Endometrium (tissue), 2 donors: ENCODE results near the gene FBRSL1.

Source experiments
- FAIRE-seq: peaks from 2 replicates; lab custom pipeline; 2012; peaks lifted over from hg19 to GRCh38; lab: Jason Lieb, UNC
- donor health status: control.
- donor health status: control.

FBRSL1 gene

DNA sequence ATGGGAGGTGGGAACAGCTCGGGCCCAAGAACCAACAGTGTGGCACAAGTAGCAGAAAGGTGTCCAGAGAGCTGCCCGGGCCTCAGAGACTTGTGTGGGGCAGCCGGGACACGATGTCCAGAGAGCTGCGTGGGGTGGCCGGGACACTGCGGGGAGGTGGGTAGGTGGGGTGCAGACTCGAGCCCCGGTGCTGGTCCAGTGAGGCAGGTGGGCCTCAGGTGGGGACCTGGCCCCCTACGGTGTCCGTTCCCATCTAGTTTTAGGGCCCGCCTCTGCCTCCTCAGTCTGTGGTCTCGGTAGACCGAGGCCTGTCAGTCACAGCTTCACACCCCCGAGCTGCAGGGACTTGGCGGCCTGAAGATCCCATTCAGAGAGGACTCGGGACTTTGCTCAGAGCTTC, 6.3 kb upstream of the FBRSL1 start:
- FAIRE-seq = no peak

DNA sequence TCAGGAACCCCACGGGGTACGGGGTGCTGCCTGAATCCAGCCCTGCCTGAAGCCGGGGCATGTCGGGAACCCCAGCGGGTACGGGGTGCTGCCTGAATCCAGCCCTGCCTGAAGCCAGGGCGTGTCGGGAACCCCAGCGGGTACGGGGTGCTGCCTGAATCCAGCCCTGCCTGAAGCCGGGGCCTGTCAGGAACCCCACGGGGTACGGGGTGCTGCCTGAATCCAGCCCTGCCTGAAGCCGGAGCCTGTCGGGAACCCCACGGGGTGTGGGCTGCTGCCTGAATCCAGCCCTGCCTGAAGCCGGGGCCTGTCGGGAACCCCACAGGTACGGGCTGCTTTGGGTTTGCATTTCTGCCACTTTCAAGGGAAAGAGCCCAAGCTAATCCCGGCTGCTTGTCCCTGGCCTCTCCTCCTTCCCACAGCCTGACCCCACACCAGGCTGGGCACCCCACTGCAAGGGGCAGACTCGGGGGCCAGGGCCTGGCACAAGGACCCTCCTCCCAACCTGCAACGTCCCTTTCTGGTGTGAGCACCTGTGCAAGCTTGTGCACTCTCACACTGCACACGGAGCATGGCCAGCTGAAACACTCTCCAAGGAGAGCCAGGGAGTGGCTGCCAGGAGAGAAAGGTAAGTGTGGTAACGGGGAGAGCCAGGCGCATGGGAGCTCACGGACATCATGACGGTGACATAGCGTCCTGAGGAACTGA, 5.6 kb upstream of the FBRSL1 start:
- no peak for FAIRE-seq

DNA sequence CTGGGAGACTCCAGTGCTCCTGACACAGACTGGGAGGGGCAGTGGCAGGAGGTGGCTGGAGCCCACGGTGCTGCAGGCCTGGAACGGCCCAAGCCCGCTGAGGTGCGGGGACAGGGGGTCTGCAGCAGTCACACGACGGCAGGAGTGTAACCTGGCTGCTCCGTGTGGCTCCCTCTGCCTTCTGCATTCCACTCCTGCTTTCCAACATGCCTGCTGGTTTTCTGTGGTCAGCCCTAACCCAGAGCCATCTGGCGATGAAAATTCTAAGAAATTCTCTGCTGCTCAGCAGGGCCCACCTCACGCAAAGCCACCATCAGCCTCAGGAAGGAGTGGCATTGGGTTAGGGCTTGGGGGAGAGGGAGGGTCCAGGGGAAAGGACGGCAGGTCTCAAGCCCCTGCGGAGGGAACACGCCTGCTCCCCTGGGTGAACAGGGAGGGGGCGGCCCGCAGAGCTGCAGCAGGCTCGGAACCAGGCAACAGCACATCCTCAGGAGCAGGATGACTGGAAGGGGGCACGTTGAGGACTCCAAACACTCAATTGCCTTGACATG, 5.0 kb upstream of the FBRSL1 start:
- no peak for FAIRE-seq

DNA sequence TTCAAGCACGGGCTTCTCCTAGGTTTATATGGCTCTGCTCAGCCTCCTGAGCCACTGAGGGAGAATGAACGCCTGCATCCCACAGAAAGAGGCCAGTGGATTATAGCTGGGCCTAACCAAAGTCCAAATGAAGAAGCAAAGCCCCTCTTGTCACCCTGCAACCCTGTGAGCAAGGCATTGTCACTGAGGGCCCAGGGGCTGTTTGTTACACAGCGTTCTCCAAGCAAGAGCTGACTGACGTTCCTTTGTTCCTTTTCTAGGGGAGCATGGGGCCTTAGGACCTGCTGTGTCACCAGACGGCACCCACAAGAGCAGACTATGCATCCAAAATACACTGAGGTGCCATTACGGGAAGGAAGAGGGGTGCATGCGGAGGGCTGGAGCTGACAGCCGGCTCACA, 4.3 kb upstream of the FBRSL1 start:
- FAIRE-seq = no peak

DNA sequence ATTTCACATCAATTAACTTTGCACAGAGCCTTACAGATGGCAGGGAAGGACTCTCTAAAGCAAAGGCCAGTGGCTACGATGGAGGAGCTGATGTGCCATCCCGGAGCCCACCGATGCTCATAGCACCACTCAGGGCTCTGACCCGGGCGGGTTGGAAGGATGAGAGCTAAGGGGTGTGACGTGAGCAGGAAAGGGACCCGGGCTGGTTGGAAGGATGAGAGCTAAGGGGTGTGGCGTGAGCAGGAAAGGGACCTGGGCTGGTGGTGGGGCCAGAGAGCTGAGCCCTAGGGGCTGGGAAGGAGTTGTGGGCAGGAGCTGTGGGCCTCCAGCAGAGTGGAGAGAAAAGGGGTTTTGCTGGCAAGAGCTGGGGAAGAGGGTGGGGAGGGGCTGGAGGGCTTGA, 3.8 kb upstream of the FBRSL1 start:
- FAIRE-seq = no peak

DNA sequence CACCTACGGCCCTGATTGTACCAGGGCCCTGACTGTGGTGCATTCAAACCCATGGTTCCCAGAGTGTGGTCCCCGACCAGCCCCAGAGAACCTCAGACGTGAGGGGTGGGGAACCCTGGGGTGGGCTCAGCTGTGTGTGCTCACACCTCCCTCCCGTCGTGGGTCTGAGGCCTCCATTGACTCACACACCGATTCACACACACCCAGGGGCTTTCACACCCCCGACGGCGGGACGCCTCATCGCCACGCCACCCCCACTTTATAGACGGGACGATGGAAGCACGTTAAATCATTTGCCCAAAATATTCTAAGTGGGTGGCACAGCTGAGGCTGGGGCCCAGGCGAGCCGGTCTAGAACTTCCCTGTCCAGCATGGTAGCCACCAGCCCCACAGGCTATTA, 3.4 kb upstream of the FBRSL1 start:
- no peak for FAIRE-seq

DNA sequence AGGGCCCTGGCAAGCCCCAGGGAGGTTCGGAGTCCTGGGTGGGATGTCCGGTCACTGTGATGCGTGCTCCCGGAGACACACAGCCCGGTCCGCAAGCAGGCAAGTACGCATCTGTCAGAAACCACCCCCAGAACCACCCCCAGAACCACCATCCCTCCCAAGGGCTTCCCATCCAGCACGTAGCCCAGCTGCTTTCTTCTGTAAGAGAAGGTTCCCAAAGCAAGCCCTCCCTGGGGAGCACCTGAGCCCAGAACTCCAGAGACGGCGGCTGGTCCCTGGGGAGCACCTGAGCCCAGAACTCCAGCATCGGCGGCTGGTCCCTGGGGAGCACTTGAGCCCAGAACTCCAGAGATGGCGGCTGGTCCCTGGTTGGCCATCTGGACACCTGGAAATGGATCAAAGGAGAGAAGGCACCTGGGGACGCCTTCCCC, 2.6 kb upstream of the FBRSL1 start:
- FAIRE-seq = no peak

DNA sequence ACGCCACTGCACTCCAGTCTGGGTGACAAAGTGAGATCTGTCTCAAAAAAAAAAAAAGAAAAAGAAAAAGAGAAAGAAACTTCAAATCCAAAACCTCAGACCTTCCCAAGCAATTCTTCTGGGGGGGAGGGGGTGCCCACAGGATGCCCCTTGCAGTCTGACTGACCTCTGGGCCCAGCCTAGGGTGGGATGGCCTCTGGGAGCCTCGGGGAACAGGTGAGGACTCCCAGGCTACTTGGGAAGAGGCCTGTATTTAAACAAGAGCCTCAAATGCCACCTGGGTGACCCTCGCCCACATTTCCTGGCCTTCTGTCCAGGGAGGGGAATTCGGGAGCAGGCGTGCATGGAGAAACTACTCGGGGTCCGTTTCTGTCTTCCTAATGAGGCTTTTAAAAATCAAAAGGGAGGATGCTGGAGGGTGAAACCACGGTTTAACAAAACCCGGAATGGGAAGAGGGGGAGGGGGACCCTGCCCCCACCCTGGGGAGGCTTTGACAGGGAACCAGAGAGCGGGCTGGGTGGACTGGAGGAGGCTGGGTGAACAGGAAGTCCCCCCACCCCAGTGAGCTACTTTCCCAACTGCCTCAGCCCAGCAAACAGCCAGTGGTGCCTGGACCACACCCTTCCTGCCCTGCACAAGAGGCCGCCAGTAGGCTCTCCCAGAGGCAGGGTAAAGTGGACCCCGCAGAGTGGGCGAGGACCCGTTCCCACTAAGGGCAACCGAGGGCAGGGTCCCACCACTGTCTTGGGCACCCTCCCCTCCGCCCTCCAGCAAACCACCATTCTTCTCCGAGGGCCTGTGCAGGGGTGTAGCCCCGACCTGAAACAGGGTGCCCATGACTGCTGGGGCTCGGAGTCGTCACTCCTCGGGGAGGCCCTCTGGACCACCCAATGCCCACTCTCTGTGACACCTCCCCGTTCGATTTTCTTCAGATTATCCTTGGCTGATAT, 1.5 kb upstream of the FBRSL1 start:
- no peak for FAIRE-seq

DNA sequence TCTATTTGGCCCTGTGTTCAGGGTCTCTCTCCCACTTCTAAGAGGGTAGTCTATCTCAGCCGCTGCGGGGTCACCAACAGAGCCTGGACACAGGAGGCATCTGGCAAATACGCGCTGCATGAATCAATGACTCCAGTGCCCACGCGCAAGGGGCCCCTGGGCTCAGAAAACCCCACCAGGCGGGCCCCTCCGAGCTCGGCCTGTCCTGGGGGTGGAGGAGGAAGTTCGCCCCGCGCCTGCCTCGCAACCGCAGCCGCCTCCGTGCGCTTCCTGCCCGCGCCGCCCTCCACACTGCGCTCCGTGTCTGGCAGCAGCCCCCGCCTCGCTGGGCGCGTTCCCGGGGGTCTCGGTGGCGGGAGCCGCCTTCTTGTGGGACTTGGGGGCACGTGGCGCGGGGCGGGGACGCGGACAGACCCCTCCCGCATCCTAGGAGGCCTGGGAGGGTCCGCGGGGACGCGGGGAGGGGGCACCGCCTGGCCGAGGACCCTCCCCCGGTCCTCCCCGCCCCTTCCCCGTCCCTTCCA, 811 bp upstream of the FBRSL1 start:
- FAIRE-seq = no peak

DNA sequence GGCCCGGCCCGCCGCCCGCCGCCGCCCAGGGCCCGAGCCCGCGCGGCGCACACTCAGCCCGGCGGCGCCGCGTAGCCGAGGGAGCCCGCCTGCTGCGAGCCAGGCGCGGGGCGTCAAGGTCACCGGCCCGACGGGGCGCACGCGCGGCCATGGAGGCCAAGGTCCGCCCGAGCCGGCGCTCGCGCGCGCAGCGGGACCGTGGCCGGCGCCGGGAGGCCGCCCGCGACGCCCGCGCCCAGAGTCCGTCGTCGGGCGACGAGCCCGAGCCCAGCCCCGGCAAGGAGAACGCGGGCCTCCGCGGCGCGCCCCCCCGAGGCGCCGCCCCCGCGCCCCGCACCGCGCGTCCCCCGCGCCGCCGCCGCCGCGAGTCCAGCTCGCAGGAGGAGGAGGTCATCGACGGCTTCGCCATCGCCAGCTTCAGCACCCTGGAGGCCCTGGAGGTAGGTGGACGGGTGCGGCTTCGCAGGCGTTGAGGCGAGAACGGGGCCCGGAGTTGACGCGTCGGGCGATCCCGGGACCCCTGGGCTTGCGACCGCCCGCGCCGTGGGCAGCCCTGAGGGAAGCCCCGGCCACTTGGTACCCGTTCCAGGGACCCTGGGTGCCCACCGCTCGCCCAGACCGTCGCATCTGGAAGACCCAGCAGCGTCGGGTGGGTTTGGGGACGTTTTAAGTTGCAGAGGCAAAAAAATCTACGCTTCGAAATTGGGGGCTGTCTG, 629 bp downstream of the FBRSL1 start:
- no peak for FAIRE-seq

DNA sequence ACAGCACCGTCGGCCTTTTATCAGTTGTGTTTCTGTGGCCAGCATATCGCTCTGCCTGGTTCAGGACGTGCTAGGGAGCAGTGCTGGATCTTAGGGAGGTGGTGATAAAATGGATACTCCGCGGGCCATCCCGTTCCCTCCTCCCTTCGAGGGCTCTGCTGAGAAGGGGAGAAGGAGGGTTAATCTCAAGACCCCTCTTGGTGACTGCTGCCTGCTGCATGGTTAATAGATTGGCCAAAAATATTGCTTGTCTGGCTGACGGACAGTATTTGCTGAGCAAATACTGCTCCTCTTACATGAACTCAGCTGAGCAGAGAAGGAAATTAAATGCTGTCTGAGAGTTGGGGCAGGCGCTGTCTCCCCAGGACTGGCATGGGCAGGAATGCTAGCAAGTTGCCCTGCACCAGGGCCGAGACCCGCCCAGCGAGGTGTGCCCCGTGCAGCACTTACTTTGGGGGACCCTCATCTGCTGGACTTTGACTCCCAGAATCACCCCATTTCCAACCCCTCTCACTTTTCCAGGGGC, 1.2 kb downstream of the FBRSL1 start:
- no peak for FAIRE-seq

DNA sequence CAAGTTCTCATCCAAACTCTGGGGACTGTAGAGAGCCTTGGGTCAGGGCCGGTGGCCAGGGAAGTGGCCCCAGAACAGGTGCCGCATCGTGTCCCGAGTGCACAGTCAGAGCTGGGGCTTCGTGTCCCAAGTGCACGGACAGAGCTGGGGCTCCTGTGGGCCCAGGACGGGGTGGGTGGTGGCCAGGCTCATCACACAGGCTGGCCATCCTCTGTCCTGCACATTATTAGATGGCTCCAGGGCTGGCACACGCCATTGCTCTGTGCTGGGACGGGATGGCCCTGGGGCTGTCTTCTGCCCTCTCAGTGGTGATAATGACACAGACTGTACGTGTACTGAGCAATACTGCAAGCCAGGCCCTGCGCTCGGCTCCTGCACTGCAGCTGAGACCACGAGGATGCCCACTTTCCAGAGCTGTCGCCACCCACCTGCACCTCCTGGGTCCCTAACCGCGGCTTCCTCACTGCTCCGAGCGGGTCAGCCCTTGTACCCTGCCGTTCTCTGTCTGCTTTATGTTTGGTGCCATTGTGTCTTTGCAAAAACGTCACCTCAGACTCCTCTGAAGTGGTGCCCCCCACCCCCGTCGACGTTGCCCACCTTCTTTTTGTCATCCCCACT, 1.9 kb downstream of the FBRSL1 start:
- FAIRE-seq = no peak

DNA sequence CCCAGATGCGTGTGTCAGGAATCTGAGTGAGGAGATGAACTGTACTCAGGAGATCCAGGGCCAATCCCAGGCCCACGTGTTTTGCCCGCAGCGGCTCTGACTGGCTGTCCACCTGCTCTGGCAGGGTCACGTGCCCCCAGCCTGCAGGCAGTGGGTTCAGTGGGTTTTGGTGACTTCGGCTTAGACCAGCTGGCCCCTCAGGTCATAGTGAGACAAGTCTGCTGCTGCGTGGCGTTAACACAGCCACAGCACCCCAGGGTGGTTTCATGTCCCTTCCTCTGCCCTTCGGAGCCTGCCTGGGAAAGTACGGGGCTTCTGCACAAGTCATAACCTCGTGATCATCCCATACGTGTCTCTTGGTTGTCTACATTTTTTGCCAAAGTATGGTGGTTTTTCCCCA, 2.6 kb downstream of the FBRSL1 start:
- no peak for FAIRE-seq

DNA sequence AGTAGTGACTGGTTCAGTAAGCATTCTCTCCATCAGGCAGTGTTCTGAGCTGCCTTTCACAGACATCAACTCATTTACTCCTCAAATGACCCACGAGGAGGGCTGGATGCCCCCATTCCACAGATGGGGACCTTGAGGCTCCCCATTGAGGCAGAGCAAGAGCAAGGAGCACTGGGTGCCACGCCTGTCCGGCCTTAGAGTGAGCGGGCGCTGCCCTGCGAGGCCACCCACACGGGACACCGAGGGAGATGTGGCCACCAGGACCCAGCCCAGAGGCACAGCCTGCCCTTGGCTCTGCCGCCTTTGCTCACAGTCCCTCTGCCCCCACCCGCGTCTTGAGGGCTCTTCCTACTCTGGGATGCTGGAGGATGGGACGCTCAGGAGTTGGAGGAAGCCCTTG, 3.0 kb downstream of the FBRSL1 start:
- no peak for FAIRE-seq

DNA sequence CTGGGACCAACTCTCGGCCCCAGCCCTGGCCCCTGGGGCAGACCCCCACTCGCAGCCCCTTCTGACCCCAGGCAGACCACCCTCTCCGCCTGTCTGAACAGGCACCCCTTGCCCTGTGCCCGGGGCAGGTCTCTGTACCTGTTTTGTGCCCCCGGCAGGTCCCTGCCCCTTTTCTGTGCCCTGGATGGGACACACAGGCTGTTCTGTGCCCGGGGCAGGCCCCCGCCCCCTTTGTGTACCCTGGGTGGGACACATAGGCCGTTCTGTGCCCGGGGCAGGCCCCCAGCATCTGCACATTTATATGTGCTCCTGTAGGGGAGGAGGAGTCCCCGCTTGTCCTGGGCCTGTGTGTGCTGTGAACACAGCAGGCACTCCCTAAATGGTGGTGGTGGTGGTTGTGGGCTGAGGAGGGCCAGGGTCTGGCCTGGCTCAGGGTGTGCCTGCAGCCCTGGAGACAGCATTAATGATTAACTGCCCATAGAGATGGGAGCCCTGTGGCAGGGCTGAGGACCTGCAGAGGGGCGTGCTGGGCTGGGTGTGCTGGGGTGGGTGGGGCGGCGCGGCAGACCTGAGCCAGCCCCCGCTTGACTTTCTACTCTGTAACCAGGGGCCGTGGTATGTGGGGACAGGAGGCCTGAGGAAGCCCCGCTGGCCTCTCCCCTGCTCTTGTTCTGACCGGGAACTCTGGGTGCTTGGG, 3.7 kb downstream of the FBRSL1 start:
- FAIRE-seq = no peak

DNA sequence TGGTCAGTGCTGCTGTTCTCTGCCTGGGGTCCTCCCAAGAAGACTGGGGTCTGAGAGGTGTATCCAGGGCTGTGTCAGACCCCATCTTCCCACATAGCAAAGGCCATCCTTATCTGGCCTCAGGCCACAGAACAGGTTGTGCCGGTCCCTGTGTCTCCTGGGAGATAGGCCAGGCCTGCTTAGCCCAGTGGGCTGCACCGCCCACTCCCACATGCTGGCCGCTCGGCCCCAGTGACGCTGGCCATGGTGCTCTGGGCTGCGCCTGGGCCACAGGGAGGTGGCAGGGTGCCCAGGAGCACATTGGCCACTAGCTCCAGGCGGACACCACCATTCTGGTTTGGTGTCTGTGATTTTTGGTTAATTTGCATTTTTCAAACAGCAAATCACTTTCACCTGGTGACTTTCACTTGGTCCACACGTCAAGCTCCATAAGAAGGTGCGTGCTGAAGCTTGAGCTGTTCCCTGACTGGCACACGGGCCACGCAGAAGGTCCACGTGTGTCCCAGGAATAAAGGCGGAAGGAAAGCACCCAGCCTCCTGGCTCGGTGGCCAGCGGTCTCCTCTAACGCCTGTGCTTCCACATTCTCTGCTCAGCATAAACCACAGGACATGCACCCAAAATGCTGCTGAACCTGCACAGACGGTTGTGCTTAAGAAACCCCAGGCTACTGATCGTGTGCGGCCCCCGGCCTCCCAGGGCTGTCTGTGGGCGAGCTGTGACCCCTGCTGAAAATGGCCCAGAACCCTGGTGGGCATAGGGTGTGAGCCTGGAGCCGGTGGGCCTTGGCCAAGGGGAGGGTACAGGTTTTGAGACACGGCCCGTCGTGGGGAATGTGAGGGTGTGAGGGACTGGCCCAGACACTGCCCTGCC, 4.6 kb downstream of the FBRSL1 start:
- FAIRE-seq = no peak

DNA sequence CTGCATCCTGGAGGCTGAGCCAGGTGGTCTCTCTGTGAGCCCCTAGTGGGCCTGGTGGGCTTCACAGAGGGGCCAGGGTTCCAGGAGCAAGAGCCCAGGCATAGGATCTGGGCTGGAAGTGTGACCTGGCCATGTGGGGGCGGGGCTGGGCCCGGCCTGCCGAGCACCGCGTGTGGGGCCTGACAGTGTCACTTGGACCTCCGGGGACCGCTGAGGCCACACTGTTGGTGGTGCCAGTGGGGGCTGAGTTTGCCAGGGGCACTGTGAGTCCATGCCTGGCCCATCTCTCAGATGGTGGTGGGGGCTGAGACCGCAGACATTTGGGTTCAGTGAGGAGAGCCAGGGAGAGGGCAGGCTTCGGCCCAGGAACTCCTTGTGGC, 5.2 kb downstream of the FBRSL1 start:
- FAIRE-seq = no peak

DNA sequence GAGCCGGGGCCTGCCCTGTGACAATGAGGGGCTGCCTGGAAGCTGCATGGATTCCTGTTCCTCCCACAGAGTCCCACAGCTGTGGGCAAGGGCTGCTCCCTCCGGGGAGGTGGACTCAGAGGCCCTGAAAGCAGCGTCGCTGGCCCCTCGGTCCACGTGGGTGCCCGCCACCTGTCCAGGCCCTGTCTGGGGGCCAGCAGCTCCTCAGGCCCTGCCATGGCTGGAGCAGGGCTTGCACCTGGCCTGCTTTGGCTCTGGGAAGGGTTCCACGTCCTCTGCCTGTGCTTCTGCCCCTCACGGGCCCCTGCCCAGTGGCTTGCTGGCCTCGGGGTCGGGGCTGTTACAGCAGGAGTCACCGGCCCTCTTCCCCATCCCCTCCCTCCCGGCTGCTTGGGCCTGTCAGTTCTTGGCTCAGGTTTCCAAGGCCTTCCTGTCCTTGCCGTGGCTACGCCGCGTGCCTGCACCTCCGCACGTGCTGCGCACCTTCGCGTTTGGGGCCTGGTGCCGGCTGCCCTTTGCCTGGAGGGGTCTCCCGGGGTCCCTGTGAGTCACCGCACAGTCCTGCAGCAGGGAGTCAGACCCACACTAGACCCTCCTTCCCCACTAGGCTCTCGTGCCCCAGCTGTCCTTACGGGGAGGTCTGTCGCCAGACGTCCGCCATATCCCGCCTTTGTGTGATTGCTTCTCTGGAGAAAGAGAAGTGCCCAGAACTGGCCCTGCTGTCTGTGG, 5.8 kb downstream of the FBRSL1 start:
- no peak for FAIRE-seq

DNA sequence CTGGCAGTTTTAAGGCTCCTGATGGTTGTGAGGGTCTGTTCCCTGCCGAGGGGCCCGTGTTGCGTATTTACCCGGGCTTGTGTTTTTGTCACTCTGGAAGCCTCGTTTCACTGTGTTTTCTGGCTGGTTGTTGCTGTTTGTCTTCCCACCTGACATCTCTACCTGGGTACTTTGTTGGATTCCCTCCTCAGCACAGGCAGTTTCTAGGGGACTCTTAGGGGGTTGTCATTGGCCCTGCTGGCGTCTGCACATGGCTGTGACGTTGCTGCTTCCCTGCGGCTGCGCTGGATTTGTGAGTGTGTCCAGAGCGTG, 6.4 kb downstream of the FBRSL1 start:
- no peak for FAIRE-seq

DNA sequence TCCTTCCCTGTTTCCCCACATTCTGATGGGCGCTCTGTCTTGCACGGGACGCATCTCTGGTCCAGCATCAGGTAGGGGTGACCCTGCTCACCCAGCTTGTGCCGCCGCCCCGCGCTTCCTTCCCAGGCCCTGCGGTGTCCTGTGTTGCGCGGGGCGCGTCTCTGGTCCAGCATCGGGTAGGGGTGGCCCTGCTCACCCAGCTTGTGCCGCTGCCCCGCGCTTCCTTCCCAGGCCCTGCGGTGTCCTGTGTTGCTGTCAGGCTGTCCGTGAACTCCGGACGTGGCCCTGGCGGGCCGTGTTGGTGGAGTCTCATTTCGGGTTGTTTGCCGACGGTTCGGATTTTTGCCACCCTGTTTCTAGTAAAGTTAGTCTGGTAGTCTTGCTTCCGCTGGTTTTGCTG, 6.8 kb downstream of the FBRSL1 start:
- no peak for FAIRE-seq
